GM18508 (cell line): Measurements from ENCODE around the gene GCSAML.
"Not testable (repeated sequence)": the region's sequence is repeated elsewhere in the genome, so short reads cannot be mapped to it uniquely, and the experiment has no call there.

Experiments
- ATAC-seq: cut with Tn5 transposase; IDR thresholded peaks from one replicate; pipeline ENCODE4 v1.9.1; 2021; ENCODE audit warnings: moderate number of reproducible peaks; ENCODE audit not compliant: insufficient read depth, unreplicated experiment

The GCSAML gene

GRCh38 chr1:247548769-247549182 lies at the start of gene GCSAML:
Gene GCSAML (plus strand): TSS chr1:247549134. CDS start chr1:247549192, 58 bp downstream.
- ATAC-seq, result no peak

DNA sequence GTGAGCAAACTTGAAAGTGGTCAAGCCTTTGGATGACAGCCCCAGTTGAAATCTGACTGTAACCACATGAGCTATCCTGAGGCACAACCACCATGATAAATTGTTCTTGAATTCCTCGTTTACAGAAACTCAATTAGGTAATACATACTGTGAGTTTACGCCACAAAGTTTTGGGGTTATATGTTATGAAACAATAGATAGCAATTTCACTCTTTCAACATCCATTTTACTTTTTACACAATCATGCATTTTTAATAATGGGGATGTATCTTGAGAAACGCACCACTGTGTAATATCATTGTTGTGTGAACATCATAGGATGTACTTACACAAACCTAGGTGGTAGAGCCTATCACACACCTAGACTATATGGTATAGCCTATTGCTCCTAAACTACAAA lies 48.1 kb upstream of the GCSAML start:
- ATAC-seq, result no peak

DNA sequence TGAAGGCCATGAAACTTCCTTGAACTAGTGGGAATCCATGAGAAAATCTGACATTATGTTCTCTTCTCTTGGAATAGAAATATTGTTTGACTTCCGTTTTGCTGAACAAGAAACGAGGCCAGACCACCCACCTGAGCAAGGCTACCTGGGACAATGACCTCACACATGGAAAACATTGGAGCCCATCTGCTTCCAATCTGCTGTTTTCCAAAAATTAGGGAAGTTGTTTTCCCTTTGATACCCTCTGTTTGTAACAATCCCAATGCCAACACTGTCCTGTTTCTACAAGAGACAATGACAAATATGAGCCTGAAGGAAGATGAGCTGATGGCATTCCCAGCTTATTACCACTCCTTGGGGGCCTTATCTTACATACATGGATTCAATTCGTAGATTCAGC lies 42.1 kb upstream of the GCSAML start:
- no peak for ATAC-seq

DNA sequence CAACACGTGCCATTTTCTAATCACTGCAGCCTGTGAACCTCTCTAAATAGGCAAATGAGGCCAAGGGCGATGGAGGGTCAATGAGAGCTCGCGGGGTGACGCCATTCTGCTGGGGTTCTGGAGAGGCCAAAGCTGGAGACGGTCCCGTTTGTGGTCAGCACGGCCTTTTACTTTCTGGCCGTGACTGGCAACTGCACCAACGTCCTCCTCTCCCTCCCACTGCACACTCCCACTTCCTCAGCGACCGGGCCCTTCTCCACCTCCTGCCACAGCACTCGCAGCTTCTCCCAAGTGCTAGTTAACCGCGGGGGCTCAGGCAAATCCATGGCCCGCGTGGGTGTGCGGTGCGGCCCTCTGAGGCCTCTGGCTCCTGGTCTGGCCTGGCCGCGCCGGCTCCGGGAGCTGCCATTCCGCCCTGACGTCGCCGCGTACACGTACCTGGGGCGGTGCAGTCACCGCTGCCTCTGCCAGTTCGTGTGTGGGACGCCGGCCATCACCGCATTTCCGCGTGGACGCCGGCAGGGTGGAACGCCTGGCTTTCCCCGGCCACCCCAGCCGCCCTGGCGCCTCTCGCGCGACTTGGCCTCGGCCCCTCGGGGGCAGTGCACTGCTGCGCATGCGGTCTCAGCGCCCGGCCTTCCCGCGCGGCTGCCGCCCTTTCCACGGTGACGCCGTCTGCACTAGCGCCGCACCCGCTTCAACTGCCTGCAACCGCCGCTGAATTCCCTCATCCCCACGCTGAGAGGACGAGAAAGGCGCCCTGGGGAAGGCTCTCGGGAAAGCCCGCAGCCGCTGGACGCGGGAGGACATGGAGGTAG lies 30.9 kb upstream of the GCSAML start:
- no peak for ATAC-seq

GRCh38 chr1:247518613-247518891 lies 30.4 kb upstream of the GCSAML start:
- ATAC-seq, result no peak

GRCh38 chr1:247521886-247522285 lies 27.0 kb upstream of the GCSAML start:
- ATAC-seq, result not testable (repeated sequence)

GRCh38 chr1:247528812-247529474 lies 20.0 kb upstream of the GCSAML start:
- ATAC-seq, result no peak

DNA sequence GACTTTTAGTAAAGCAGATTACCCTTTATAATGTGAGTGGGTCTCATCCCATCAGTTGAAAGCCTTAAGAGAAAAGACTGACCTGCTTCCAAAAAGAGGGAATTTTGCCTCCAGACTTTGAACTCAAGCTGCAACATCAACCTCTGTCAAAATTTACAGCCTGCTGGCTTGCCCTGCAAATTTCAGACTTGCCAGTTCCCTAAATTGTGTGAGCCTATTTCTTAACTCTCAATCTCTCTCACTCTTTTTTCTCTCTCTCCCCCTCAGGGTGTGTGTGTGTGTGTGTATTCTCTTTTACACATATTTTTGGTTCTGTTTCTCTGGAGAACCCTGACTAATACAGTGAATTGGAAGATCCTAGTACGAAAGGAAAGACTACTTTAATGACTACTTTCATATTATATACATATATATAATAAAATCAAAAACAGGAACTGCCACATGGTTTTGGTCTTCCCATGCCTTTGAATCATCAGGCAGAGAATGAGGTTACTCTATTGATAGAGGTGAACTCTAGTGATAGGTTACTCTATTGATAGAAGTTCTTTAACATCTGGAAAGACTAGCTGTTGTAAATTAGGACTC lies 19.1 kb upstream of the GCSAML start:
- no peak for ATAC-seq

- ATAC-seq, result no peak
Observed at GRCh38 chr1:247530785-247531184, 18.1 kb upstream of the GCSAML start.

DNA sequence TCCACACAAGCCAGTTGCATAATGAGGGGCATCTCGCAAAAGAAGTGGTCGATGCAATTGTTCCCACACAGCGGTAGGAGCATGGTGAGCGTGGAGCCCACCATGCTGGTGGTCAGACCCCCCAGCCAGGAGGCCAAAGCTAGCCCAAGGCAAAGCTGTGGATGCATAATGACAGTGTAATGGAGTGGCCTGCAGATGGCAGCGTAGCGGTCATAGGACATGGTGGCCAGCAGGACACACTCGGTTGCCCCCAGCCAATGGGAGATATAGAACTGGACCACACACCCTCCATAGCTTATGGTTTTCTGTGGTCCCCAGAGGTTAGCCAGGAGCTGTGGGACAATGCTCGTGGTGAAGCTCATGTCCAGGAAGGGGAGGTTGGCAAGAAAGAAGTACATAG lies 17.0 kb upstream of the GCSAML start:
- no peak for ATAC-seq

GRCh38 chr1:247535402-247535801 lies 13.5 kb upstream of the GCSAML start:
- ATAC-seq, result no peak

DNA sequence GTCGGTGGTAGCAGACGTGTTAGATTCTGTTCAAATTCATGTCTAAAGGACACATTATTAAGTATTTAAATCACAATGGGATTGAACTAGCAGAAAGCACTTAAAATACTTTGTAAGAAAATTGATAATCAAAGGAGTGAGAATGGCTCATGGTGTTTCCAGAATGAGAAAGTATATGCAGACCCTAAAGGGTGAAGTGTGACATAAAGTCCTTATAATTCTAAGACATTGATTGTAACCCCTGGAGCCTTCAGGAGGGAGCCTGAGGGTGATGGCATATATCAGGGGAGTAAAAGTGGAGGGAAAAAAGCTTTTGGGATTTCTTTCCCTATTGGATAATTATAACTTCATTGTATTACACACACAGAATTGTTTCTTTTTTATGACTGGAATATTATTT lies 12.6 kb upstream of the GCSAML start, which contains the start of gene OR2C3:
Gene OR2C3 (minus strand): TSS at position 101 of the 400 bp plus-strand sequence. CDS start 3,929 bp downstream, outside the sequence.
- no peak for ATAC-seq

- ATAC-seq, result no peak
Observed at GRCh38 chr1:247538561-247538960, 10.4 kb upstream of the GCSAML start.

- ATAC-seq, result no peak
Observed at GRCh38 chr1:247539215-247539614, 9.7 kb upstream of the GCSAML start.

- ATAC-seq, result no peak
Observed at GRCh38 chr1:247540581-247540980, 8.4 kb upstream of the GCSAML start.

DNA sequence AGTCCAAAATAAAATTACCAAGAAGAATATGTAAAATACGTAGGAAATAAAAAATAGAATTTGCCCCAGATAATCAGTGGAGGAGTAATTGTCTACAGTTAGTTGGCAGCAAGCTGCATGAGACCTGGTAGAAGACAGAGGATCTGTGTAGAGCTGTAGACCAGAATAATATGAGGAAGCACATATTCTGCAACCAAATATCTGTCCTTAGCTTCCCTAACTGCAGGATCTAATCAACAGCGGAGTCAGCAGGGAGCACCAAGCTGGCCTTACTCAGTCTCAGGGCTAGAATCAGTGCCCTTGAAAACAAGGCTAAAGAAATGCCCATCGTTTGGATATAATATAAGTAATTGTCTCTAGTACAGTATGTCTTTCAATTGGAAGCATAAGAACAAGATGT lies 6.1 kb upstream of the GCSAML start:
- ATAC-seq, result no peak

- ATAC-seq, result no peak
Observed at GRCh38 chr1:247548092-247548491, 842 bp upstream of the GCSAML start.

- no peak for ATAC-seq
Observed at GRCh38 chr1:247551721-247552120, 2.8 kb downstream of the GCSAML start.

- ATAC-seq, result no peak
Observed at GRCh38 chr1:247552231-247552630, 3.3 kb downstream of the GCSAML start.

- ATAC-seq, result no peak
Observed at GRCh38 chr1:247557926-247558674, 9.2 kb downstream of the GCSAML start.

GRCh38 chr1:247561711-247562110 lies 12.8 kb downstream of the GCSAML start:
- no peak for ATAC-seq
